SJSA1 (cell line): Measurements from ENCODE around the gene TMEM185B. TPM values are rescaled to one million over a fixed set of nuclear protein-coding genes. Genes with fewer than 3 reads are reported as not detected.

Experiments
- DNase-seq, 2 experiments: peaks; one replicate each; pipeline ENCODE4 v3.0.0-alpha.2; 2015 to 2020; ENCODE audit warnings: low spot score in 2 of 2, low read depth in 1 of 2
- H3K27ac ChIP-seq: fragments of 250-450 bp; sonication (Bioruptor Pico); 2 replicates; pipeline ENCODE4 v1.5.1; 2020; ENCODE audit warnings: mild to moderate bottlenecking, moderate library complexity
- H3K27me3 ChIP-seq: fragments of 250-450 bp; sonication (Bioruptor Pico); replicated peaks from 2 replicates; pipeline ENCODE4 v1.5.1; 2020; ENCODE audit warnings: mild to moderate bottlenecking, moderate library complexity
- H3K36me3 ChIP-seq: fragments of 250-450 bp; sonication (Bioruptor Pico); 2 replicates; pipeline ENCODE4 v1.5.1; 2020; ENCODE audit warnings: mild to moderate bottlenecking
- H3K4me1 ChIP-seq: fragments of 250-450 bp; sonication (Bioruptor Pico); replicated peaks from 2 replicates; pipeline ENCODE4 v1.6.1; 2021; ENCODE audit warnings: mild to moderate bottlenecking
- H3K4me3 ChIP-seq: fragments of 250-450 bp; sonication (Bioruptor Pico); 2 replicates; pipeline ENCODE4 v1.5.1; 2020; ENCODE audit warnings: mild to moderate bottlenecking
- H3K9me3 ChIP-seq: fragments of 250-450 bp; sonication (Bioruptor Pico); replicated peaks from 2 replicates; pipeline ENCODE4 v1.5.1; 2020; ENCODE audit warnings: mild to moderate bottlenecking
- total RNA-seq: library from RNA; depleted of rRNA; stranded (reverse); fragments of >200 nt; shearing (Covaris generic); gene quantifications from 2 replicates; pipeline ENCODE4 v1.2.3, GENCODE V29; 2014

The TMEM185B gene
- total RNA-seq, 1 experiment from 2014 or later, result 52.8 TPM

DNA sequence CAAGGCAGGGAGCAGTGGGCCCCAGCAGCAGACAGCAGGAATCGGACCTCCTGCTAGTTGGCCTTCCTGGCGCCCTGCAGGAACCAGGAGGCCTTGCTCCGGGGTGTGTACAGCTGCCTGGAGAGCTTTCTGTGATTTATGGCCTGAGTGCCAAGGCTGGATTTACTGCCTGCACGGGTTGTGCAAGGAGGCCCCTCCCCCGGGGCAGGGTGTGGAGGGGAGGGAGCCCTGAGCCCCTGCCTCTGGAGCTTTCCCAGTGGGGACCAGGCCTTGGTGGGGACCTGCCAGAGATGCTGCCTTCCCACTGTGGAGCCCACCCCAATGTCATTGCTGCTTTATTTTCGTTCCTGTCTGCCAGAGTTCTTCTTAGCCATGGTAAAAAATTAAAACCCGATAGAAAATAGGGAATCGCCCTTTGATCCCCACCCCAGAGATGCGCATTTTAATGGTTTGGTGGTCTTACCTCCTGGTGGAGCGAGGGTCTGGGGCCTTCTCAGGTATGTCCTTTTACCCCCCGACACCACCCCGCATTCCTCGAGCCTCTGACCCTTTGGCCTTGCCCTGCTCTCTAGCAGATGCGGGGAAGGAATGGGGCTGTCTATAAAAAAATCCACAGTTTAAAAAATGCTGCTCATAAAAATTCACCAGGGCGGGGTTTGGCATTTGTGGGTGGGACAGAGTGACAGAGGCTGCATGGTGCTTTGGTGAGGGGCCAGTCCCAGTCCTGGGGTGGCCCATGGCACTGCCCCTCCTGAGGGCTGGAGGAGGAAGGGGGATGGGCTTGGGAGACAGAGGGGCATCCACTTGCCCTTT lies 22.5 kb upstream of the TMEM185B start:
- Histone ChIP-seq H3K4me3 (no peak overlapping the region), H3K36me3 (no peaks in the 10 kb centered on the region), H3K27ac (no peak overlapping the region), H3K4me1 (peaks cover 10% of the 10 kb centered on the region), H3K27me3 (no peaks in the 10 kb centered on the region), H3K9me3 (no peaks in the 10 kb centered on the region)
- no peak for DNase-seq

- no peak for DNase-seq
- Histone ChIP-seq H3K4me3 (no peak overlapping the region), H3K4me1 (peaks cover 11% of the 10 kb centered on the region), H3K36me3 (no peaks in the 10 kb centered on the region), H3K27me3 (no peaks in the 10 kb centered on the region), H3K9me3 (no peaks in the 10 kb centered on the region), H3K27ac (no peak overlapping the region)
Observed at GRCh38 chr2:120244656-120245519, 21.7 kb upstream of the TMEM185B start.

DNA sequence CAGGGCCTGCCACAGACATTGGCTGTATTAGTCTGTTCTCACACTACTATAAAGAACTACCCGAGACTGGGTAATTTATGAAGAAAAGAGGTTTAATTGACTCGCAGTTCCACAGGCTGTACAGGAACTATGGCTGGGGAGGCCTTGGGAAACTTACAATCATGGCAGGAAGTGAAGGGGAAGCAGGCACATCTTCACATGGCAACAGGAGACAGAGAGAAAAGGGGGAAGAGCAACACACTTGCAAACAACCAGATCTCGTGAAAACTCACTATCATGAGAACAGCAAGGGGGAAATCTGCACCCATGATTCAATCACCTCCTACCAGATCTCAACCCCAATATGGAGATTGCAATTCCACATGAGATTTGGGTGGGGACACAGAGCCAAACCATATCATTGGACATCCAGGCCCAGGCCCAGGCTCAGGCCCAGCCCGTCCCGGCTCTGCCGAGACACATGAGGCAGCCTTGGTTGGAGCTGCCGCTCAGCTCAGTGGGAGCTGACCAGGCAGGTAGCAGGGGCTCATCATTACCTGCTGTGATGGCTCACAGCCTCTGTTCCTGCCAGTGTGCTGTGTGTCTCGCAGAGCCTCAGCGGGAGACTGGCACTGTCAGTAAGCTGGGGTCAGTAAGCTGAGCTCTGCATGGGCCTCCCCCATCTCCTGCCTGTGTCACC lies 20.8 kb upstream of the TMEM185B start:
- H3K4me3 ChIP-seq, result no peak overlapping the region
- no peaks in the 10 kb centered on the region for H3K27me3 ChIP-seq
- no peaks in the 10 kb centered on the region for H3K9me3 ChIP-seq
- H3K27ac ChIP-seq, result no peak overlapping the region
- no peaks in the 10 kb centered on the region for H3K36me3 ChIP-seq
- DNase-seq, result no peak
- peaks cover 20% of the 10 kb centered on the region for H3K4me1 ChIP-seq

GRCh38 chr2:120243211-120243610 lies 20.0 kb upstream of the TMEM185B start:
- H3K4me1 ChIP-seq, result peaks cover 28% of the 10 kb centered on the region
- H3K36me3 ChIP-seq, result no peaks in the 10 kb centered on the region
- no peaks in the 10 kb centered on the region for H3K9me3 ChIP-seq
- H3K27me3 ChIP-seq, result no peaks in the 10 kb centered on the region
- H3K4me3 ChIP-seq, result no peak overlapping the region
- DNase-seq, result no peak
- no peak overlapping the region for H3K27ac ChIP-seq

DNA sequence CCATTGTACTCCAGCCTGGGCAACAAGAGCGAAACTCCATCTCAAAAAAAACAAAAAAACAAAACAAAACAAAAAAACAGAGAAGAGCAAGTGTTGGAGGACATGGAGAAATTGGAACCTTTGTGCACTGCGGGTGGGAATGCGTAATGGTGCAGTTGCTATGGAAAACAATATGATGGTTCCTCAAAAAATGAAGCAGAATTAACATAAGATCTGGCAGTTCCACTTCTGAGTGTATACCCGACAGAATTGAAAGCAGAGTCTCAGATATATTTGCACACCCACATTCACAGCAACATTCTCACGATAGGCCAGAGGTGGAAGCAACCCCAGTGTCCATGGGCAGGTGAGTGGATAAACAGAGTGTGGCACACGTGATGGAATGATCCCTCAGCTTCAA lies 18.5 kb upstream of the TMEM185B start:
- Histone ChIP-seq H3K27ac (no peak overlapping the region), H3K4me3 (no peak overlapping the region), H3K36me3 (no peaks in the 10 kb centered on the region), H3K27me3 (no peaks in the 10 kb centered on the region), H3K9me3 (no peaks in the 10 kb centered on the region), H3K4me1 (peaks cover 41% of the 10 kb centered on the region)
- no peak for DNase-seq

DNA sequence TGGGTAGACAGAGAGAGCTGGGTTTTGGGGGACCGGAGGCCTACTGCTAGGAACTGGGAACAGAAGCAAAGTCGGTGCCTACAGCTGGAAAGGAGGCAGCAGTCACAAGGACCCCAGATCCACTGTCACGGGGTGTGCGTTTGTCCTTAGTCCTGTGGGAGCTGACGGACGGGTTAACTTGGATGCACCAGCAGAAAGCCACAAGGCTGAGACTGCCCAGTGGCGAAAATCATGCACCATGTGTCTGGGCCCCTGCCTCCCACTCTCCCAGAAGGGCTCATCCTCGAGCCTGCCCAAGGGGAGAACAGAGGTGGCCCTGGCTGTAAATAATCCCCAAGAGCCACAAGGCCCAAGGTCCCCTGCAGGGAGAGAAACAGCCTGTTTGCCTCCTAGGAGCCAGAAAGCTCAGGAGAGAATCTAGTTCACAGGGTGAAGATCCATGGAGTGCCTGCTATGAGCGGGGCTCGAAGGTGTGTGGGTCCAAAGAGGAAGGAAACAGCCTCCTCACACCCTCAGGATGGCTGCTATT lies 17.8 kb upstream of the TMEM185B start:
- Histone ChIP-seq H3K4me1 (peaks cover 38% of the 10 kb centered on the region), H3K9me3 (no peaks in the 10 kb centered on the region), H3K36me3 (no peaks in the 10 kb centered on the region), H3K27ac (no peak overlapping the region), H3K4me3 (no peak overlapping the region), H3K27me3 (no peaks in the 10 kb centered on the region)
- DNase-seq, result no peak

DNA sequence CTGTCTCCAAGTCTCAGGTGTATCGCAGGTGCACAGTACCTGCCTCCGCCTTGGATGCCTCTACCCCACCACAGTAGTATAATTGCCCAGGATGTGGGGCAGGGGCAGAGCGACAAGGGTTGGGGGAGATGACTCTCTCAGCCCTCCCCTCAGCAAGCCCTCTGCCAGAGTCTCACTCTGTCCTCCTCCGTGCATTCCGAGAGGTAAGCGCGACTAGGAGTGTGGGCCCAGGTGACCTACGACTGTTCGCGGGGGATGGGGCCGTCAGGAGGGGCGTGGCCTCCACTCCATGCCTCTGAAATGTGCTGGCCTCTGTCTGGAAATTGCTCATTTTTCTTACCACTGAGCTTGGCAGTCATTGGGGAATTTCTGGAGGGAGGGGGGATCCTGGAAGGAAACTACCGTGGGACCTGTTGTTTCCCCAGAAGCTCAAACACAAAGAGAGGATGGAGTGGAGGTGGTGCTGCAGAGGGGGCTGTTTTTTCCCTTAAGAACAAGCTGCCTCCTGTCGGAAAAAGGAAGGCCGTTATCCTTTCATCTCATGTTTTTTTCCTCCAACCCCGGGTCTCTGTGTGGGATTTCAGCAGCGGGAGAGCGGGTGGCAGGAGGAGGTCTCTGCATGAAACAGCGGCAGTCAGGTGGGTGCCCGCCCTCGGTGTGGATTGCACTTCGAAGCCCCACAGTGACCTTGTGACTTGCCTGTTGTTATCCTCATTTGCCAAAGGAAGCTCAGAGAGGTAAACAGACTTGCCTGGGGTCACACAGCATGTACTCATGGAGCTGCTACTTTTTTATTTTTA lies 16.5 kb upstream of the TMEM185B start:
- H3K27ac ChIP-seq, result no peak overlapping the region
- DNase-seq, result peak; percentile 43 to 65

DNA sequence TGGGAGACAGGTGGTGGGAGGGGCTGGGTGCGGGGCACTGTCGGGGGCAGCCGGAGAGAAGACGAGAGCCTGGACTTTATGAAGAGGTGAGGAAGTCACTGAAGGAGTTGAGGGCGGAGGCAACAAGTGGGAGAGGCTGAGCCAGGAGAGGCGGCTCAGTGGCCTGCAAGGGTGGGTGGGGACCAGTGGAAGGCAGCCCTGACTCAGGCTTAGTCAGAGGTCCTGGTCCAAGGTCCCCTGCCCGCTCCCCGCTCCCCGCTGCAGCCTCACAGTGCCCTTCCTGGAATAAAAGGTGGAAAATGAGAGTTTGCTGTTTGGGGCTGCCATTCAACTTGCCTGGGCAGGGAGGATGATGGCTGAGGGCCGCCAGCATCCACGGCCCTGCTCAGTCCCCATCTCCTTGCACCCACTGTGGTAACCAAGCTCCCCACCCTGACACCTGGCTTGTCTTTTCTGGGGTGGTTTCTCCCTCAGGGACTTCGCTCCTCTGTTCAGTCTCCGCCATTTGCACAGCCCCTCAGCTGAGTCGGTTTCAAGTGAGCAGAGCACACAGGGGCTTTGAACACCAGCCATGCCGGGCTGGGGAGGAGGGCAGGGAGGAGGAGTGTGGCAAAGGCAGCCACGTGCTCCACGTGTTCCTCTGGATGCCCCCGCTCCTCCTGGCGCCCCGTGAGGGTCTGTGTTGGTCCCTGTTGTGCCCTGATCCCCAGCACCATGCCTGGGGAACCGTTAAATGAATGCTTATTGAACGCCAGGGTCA lies 15.7 kb upstream of the TMEM185B start:
- DNase-seq, result peak; percentile 43 to 91
- no peaks in the 10 kb centered on the region for H3K36me3 ChIP-seq
- peak overlapping the region; percentile 21; the same call in 1 of the 2 replicates for H3K27ac ChIP-seq
- H3K9me3 ChIP-seq, result no peaks in the 10 kb centered on the region
- H3K4me3 ChIP-seq, result no peak overlapping the region
- H3K4me1 ChIP-seq, result peaks cover 38% of the 10 kb centered on the region
- no peaks in the 10 kb centered on the region for H3K27me3 ChIP-seq

More for the DNA sequence above, 16.5 kb upstream of the TMEM185B start:
- peaks cover 38% of the 10 kb centered on the region for H3K4me1 ChIP-seq
- no peaks in the 10 kb centered on the region for H3K36me3 ChIP-seq
- H3K4me3 ChIP-seq, result no peak overlapping the region
- H3K9me3 ChIP-seq, result no peaks in the 10 kb centered on the region
- H3K27me3 ChIP-seq, result no peaks in the 10 kb centered on the region

DNA sequence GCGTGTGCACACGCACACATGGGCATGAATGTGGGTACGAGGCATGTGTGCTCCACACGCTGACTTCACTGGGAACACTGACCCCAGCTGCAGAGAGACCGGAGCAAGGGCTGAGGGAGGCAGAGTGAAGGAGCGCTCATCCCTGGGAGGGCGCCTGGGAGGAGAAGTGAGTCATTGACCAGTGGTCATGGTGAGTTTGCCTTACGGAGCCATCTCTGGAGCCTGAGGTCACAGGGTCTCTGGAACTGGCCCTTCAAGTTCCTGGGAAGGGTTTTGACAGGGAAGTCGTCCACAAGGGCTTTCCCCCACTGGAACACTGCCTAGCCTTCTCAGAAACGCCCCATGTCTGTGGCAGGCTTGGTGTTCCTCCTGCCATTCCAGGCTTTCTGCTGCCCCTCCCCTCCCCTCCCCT lies 14.3 kb upstream of the TMEM185B start:
- no peaks in the 10 kb centered on the region for H3K27me3 ChIP-seq
- H3K36me3 ChIP-seq, result no peaks in the 10 kb centered on the region
- no peak overlapping the region for H3K4me3 ChIP-seq
- no peaks in the 10 kb centered on the region for H3K9me3 ChIP-seq
- H3K4me1 ChIP-seq, result peaks cover 36% of the 10 kb centered on the region
- DNase-seq, result peak; percentile 51 to 79
- no peak overlapping the region for H3K27ac ChIP-seq

- H3K27ac ChIP-seq, result no peak overlapping the region
- no peaks in the 10 kb centered on the region for H3K36me3 ChIP-seq
- H3K27me3 ChIP-seq, result no peaks in the 10 kb centered on the region
- peaks cover 39% of the 10 kb centered on the region for H3K4me1 ChIP-seq
- no peak for DNase-seq
- H3K4me3 ChIP-seq, result no peak overlapping the region
- H3K9me3 ChIP-seq, result no peaks in the 10 kb centered on the region
Observed at GRCh38 chr2:120236791-120237190, 13.6 kb upstream of the TMEM185B start.

DNA sequence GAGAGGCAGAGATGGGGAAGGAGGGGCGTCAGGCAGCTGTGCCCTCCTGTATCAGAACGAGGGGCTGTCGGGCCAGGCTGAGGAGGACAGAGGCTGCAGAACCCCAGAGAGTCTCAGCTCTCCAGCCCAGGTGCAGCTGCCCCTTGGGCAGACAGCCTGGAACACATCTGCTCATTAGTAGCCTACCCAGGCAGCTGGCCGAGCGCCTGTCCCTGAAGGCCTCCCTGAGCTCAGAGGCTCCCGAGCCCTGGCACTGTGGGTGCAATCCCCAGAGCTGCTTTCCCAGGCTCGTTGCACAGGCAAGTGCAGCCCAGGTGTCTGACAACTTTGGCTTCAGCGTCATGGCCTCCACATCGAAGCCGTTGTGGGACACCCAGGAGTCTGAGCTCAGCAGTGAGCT lies 13.1 kb upstream of the TMEM185B start:
- no peak for DNase-seq
- H3K4me3 ChIP-seq, result no peak overlapping the region
- H3K9me3 ChIP-seq, result no peaks in the 10 kb centered on the region
- no peak overlapping the region for H3K27ac ChIP-seq
- H3K4me1 ChIP-seq, result peaks cover 39% of the 10 kb centered on the region
- no peaks in the 10 kb centered on the region for H3K27me3 ChIP-seq
- no peaks in the 10 kb centered on the region for H3K36me3 ChIP-seq

DNA sequence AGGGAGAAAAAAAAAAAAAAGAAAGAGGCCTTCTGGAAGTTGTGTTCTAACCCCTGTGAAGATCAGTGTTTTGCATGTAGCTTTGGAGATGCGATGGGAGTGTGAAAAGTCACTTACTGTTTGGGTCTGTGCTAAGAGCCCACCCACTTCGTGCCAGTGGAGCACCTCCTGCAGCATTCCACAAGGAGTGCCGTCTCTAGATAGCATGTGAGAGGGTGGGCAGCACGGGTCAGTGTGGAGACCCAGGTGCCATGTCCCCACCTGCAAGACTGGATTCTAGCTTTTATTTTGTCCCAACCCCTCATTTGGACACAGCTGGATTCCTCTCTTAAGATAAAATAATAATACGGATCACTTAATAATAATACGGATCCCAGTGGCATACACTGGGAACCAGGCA lies 12.5 kb upstream of the TMEM185B start:
- no peak overlapping the region for H3K4me3 ChIP-seq
- no peaks in the 10 kb centered on the region for H3K27me3 ChIP-seq
- no peak overlapping the region for H3K27ac ChIP-seq
- no peak for DNase-seq
- H3K36me3 ChIP-seq, result no peaks in the 10 kb centered on the region
- no peaks in the 10 kb centered on the region for H3K9me3 ChIP-seq
- peaks cover 39% of the 10 kb centered on the region for H3K4me1 ChIP-seq
